ENCODE measurements around the gene LRRC75A. TPM values are rescaled to one million over a fixed set of nuclear protein-coding genes. Genes with fewer than 3 reads are reported as not detected.

Gene LRRC75A
- total RNA-seq, 1 experiment from 2014 or later = 2.8 TPM

GRCh38 chr17:16489431-16489830, 2.6 kb downstream of the LRRC75A start:
- Histone ChIP-seq H3K27me3 (replicated peaks; ENCODE audit: insufficient read depth, low read depth, low read length, poor library complexity) (peaks cover 8% of the 10 kb centered on the region), H3K36me3 (ENCODE audit: insufficient read depth, low read length, poor library complexity, severe bottlenecking) (no peaks in the 10 kb centered on the region), H3K4me3 (ENCODE audit: low read depth, low read length, poor library complexity, severe bottlenecking) (no peak overlapping the region), H3K27ac (ENCODE audit: low read depth, low read length, poor library complexity, severe bottlenecking) (no peak overlapping the region), H3K4me1 (ENCODE audit: insufficient read depth, low read length, poor library complexity, severe bottlenecking) (peaks cover 34% of the 10 kb centered on the region), H3K9me3 (ENCODE audit: low read depth, low read length, poor library complexity, severe bottlenecking) (no peaks in the 10 kb centered on the region)
- TF ChIP-seq CTCF (conservative IDR thresholded peaks at IDR 0.05; ENCODE audit: low read depth, low read length) = no peak
- no peak for TF ChIP-seq EZH2 (IDR thresholded peaks at IDR 0.05; ENCODE audit: borderline replicate concordance, low read depth, low read length, poor library complexity, severe bottlenecking)
- no peak for DNase-seq (ENCODE audit: low spot score)
- POLR2A ChIA-PET (ENCODE audit: low non-redundant PET) = interaction anchor here (0.5 kb wide), 1 partner anchor 109 kb away, joined by 6 read pairs; the partner anchor contains the start of gene UBB
- intact Hi-C loops (cut with micrococcal nuclease; ENCODE audit: unreplicated experiment) = no loop called here
- no TSS peak for BruUV-seq (replicated peaks)
- CTCF ChIA-PET = no interaction called here

- intact Hi-C loops (cut with micrococcal nuclease; ENCODE audit: unreplicated experiment) = no loop called here
- H3K27ac ChIP-seq (ENCODE audit: low read depth, low read length, poor library complexity, severe bottlenecking) = no peak overlapping the region
- ChIA-PET POLR2A (ENCODE audit: low non-redundant PET) (interaction anchor here (0.5 kb wide), 1 partner anchor 108 kb away, joined by 6 read pairs; the partner anchor contains the start of gene UBB), CTCF (no interaction called here)
- DNase-seq (ENCODE audit: low spot score) = no peak
- no peak overlapping the region for H3K4me3 ChIP-seq (ENCODE audit: low read depth, low read length, poor library complexity, severe bottlenecking)
- no TSS peak for BruUV-seq (replicated peaks)
- peaks cover 3% of the 10 kb centered on the region for H3K27me3 ChIP-seq (replicated peaks; ENCODE audit: insufficient read depth, low read depth, low read length, poor library complexity)
- TF ChIP-seq EZH2 (IDR thresholded peaks at IDR 0.05; ENCODE audit: borderline replicate concordance, low read depth, low read length, poor library complexity, severe bottlenecking) = no peak
- TF ChIP-seq CTCF (conservative IDR thresholded peaks at IDR 0.05; ENCODE audit: low read depth, low read length) = no peak
- H3K9me3 ChIP-seq (ENCODE audit: low read depth, low read length, poor library complexity, severe bottlenecking) = no peaks in the 10 kb centered on the region
- H3K36me3 ChIP-seq (ENCODE audit: insufficient read depth, low read length, poor library complexity, severe bottlenecking) = no peaks in the 10 kb centered on the region
- peaks cover 36% of the 10 kb centered on the region for H3K4me1 ChIP-seq (ENCODE audit: insufficient read depth, low read length, poor library complexity, severe bottlenecking)
Observed at GRCh38 chr17:16488968-16489337, 3.0 kb downstream of the LRRC75A start.

GRCh38 chr17:16488186-16488967, 3.6 kb downstream of the LRRC75A start:
- Histone ChIP-seq H3K9me3 (ENCODE audit: low read depth, low read length, poor library complexity, severe bottlenecking) (no peaks in the 10 kb centered on the region), H3K4me3 (ENCODE audit: low read depth, low read length, poor library complexity, severe bottlenecking) (no peak overlapping the region), H3K4me1 (ENCODE audit: insufficient read depth, low read length, poor library complexity, severe bottlenecking) (peaks cover 36% of the 10 kb centered on the region), H3K27me3 (replicated peaks; ENCODE audit: insufficient read depth, low read depth, low read length, poor library complexity) (no peaks in the 10 kb centered on the region), H3K36me3 (ENCODE audit: insufficient read depth, low read length, poor library complexity, severe bottlenecking) (no peaks in the 10 kb centered on the region), H3K27ac (ENCODE audit: low read depth, low read length, poor library complexity, severe bottlenecking) (no peak overlapping the region)
- ChIA-PET CTCF (no interaction called here), POLR2A (ENCODE audit: low non-redundant PET) (no interaction called here)
- TF ChIP-seq EZH2 (IDR thresholded peaks at IDR 0.05; ENCODE audit: borderline replicate concordance, low read depth, low read length, poor library complexity, severe bottlenecking) = no peak
- no peak for TF ChIP-seq CTCF (conservative IDR thresholded peaks at IDR 0.05; ENCODE audit: low read depth, low read length)
- intact Hi-C loops (cut with micrococcal nuclease; ENCODE audit: unreplicated experiment) = no loop called here
- BruUV-seq (replicated peaks) = no TSS peak
- no peak for DNase-seq (ENCODE audit: low spot score)

All from A673 (cell line).